SH-SY5Y (cell line): ENCODE measurements around the gene FLOT1.

Experiments
- GATA2 ChIP-seq: IDR thresholded peaks from 2 replicates; pipeline ENCODE4 v1.6.1; 2011; ENCODE audit warnings: mild to moderate bottlenecking, low read depth, low read length
- GATA3 ChIP-seq: IDR thresholded peaks from 2 replicates; pipeline ENCODE4 v1.6.1; 2011; ENCODE audit warnings: low read depth, mild to moderate bottlenecking, low read length, moderate library complexity

DNA sequence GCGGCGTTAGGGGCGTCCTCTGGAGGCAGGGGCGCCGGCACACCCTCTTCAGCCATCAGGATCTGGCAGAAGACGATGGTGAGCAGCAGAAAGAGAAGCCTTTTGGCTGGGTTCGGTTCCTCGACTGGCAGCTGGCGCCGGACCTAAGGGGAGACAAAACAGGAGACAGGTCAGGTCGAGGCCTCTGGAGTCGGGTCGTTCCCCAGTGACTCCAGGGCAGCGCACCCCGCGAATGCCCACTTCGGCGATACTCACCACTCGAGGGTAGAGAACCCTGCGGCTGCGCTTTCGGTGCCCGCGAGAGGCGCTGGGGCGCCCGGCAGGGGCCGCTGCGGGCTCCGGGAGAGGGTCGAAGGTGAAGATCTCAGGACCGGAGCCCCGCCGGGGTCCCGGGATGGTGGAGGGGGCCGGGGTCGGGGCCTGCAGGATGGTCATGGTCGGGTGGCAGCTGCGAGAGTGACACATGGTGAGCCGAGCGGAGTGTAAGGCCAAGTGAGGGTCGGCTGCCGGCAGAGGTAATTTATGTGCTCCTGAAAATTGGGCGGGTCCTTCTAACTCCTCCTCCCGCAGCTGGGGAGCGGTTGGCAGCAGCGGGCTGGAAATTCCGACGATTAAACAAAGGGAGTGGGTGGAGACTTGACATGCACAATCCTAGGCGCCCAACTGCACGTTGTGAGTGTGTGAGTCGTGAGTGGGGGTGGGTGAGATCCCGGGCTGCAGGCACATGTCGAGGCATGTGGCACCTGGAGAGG lies 1.7 kb upstream of the FLOT1 start, which contains the start of gene IER3:
- TF ChIP-seq GATA2 (no peak), GATA3 (no peak)
